AG09319 (cell line): ENCODE measurements around the gene SCN5A.
"Not testable (repeated sequence)": the region's sequence is repeated elsewhere in the genome, so short reads cannot be mapped to it uniquely, and the experiment has no call there.

Source experiments
- DNase-seq: peaks from one replicate; pipeline ENCODE4 v3.0.0-alpha.2; 2010; ENCODE audit warnings: low read depth; ENCODE audit errors: extremely low read depth
- TF ChIP-seq, protein P1 (sequence below): IDR thresholded peaks from 2 replicates; pipeline ENCODE4 v1.5.1; 2011; ENCODE audit warnings: low read depth, mild to moderate bottlenecking, inconsistent platforms, low read length, moderate library complexity

Gene SCN5A

DNA sequence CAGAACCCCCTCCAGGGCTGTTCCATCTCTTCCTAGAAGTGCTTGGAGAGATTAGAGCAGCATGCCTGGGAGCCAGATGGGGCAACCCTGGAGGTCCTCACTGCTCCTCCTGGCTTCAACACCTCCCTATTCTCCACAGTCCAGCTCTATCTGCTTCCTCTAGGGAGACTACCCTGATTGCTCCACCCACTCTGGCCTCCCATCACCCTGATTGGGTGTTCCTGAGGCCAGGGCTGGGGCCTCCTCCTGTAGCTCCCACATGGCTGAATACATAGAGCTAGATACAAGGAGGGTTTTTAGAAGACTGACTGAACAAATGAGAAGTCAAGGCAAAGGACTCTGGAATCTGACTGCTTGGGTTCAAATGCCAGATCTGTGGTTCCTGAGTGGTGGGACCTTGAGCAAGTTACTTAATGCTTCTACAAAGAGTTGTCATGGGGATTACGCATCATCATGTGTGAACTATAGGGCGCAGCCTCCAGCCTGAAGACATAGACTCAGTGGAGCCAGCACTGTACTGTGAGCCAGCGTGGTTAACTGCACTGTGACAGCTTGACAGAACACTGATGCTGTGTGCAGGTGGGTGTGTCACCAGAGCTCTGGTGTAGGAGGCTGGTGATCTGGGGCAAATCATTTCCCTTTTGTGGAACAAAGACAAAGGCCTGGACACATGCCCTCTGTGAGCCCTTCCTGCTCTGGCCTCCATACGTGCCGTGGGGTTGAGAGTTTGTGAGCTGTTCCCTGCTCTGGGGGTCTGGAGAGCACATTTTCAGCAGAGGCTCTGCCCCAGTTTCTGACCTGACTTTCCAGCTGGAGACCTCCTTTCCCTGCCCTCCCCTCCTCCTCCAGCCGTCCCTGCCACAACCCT is 74.8 kb downstream of the SCN5A start:
- TF ChIP-seq, protein P1, sequence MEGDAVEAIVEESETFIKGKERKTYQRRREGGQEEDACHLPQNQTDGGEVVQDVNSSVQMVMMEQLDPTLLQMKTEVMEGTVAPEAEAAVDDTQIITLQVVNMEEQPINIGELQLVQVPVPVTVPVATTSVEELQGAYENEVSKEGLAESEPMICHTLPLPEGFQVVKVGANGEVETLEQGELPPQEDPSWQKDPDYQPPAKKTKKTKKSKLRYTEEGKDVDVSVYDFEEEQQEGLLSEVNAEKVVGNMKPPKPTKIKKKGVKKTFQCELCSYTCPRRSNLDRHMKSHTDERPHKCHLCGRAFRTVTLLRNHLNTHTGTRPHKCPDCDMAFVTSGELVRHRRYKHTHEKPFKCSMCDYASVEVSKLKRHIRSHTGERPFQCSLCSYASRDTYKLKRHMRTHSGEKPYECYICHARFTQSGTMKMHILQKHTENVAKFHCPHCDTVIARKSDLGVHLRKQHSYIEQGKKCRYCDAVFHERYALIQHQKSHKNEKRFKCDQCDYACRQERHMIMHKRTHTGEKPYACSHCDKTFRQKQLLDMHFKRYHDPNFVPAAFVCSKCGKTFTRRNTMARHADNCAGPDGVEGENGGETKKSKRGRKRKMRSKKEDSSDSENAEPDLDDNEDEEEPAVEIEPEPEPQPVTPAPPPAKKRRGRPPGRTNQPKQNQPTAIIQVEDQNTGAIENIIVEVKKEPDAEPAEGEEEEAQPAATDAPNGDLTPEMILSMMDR = no peak
- DNase-seq = no peak

DNA sequence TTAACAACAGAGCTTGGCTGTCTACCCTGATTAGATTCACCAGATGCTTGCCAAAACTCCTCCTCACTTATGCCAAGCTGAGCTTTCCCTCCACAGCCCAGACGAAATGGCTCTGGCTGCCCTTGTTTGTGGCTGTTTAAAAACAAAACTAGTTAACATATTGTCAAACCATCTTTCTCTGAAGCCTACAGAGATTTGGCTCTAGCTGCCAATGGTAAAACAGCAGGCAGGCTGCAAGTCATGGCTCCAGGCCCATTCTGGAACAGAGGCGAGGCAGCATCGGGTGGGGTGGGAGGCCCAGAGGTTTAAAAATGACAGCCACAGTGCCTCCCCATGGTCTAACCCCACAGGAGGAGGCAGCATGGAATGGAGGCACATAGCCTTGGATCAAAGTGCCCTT is 75.9 kb downstream of the SCN5A start:
- TF ChIP-seq, protein P1 = no peak
- DNase-seq = no peak

GRCh38 chr3:38573111-38573510 is 76.4 kb downstream of the SCN5A start:
- no peak for DNase-seq
- TF ChIP-seq, protein P1 = no peak

DNA sequence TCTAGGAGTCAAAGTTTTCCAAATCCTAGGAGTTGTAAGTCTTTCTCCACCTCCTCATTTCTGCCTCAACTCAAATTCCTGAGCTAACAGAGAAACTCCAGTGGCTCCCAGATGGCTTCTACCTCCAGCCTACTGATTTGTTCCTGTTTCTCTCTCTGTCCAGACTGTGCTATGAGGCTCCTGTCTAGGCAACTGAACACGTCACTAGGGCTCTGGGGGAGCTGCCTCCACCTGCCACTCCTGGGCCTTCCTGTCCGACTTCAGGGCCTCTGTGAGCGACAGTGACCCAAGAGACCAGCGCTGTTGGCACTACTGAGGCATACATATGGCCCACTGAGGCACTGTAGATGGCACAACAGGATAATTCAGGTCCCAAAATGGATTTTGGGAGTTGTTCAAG is 82.0 kb downstream of the SCN5A start:
- DNase-seq = no peak
- TF ChIP-seq, protein P1 = no peak

DNA sequence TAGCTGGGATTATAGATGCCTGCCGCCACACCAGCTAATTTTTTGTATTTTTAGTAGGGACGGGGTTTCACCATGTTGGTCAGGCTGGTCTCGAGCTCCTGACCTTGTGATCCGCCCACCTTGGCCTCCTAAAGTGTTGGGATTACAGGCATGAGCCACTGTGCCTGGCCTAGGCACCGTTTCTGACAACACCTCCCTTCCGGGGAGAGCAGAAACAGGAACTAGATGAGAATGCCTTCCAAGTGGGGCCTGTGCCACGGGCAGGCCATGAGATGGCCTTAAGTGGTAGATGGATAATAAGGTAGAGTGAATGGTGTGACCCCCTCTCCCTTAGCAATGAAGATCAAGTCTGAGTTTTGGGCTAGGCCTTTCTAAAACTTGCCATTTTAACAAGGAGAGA is 82.7 kb downstream of the SCN5A start:
- DNase-seq = not testable (repeated sequence)

DNA sequence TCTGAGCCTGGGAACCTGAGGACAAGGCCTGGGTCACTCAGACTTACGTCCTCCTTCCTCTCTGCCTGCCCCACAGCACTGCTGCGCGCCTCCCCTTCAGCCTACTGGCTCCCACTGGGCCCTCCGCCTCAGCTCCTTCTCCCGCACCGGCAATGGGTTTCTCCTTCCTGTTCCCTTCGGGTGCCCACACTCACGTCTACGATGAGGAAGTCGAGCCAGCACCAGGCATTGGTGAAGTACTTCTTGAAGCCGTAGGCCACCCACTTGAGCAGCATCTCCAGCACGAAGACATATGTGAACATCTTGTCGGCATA is 83.3 kb downstream of the SCN5A start:
- no peak for DNase-seq
- TF ChIP-seq, protein P1 = no peak

- no peak for DNase-seq
- TF ChIP-seq, protein P1 = no peak
Observed at GRCh38 chr3:38565339-38566214, 83.9 kb downstream of the SCN5A start.
